CD4-positive, alpha-beta T cell treated with Interleukin-17A for 4 hours (primary cell): Measurements from ENCODE around the gene ABCD1.
A peak's percentile ranks its signal among the peaks of the same experiment; 100 is the strongest.
"Not testable (repeated sequence)": the region's sequence is repeated elsewhere in the genome, so short reads cannot be mapped to it uniquely, and the experiment has no call there.

Source experiments
- DNase-seq: peaks from one replicate; pipeline ENCODE4 v3.0.0-alpha.2; 2020; ENCODE audit warnings: mixed read lengths

Gene ABCD1

DNA sequence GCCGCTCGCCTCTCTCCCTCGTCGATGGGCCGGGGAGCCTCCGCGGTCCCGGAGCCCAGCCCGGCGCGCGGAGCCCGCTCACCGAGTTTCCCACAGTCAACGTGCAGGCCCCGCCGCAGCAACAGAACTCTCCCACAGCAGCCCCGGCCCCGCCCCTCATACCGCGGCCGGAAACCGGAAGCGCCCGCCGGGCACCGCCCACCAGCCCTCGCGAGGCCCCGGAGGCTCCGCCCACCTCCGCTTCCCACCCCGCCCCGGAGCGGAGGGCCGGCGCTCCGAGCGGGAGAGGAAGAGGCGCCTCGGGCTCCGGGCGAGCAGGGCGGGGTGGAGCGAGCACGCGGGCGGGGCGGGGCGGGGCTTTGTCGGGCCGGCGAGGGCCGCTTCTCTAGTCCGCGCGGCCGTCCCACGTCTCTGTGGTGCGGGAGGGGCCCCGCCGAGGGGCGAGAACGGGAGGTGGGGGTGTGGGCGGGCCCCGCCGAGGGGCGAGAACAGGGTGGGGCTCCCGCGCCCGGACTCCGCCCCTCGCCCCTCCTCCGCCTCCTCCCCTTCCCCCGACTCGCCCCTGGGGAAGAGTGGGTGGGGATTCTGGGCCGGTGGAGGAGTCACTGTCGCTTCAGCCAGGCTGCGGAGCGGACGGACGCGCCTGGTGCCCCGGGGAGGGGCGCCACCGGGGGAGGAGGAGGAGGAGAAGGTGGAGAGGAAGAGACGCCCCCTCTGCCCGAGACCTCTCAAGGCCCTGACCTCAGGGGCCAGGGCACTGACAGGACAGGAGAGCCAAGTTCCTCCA is at the start of gene ABCD1, which contains the start of gene BCAP31:
TSS of gene ABCD1 (plus strand) at position 605 of the 787 bp plus-strand sequence. CDS start 411 bp downstream, outside the sequence.
TSS of gene BCAP31 (minus strand) at position 136 of the 787 bp plus-strand sequence. CDS start 1,143 bp downstream, outside the sequence.
- DNase-seq = peak; percentile 92

DNA sequence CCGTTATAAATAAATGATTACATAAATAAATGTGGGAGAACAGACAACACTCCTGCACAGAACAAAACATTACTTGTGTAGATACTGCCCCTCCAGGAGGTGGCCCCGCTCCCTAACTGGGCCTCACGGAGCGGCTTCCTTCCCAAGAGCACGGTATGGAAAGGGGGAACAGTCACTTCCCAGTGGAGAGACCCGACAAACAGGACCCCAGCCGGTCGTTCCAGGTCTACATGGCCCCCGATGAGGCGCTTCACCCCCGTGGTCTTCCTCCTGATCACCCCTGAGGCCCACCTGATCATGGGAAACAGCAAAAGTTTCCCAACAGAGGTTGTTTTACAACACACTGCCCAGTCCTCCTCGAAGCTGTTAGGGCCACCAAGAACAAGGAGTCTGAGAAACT is 43.5 kb upstream of the ABCD1 start:
- DNase-seq = no peak

DNA sequence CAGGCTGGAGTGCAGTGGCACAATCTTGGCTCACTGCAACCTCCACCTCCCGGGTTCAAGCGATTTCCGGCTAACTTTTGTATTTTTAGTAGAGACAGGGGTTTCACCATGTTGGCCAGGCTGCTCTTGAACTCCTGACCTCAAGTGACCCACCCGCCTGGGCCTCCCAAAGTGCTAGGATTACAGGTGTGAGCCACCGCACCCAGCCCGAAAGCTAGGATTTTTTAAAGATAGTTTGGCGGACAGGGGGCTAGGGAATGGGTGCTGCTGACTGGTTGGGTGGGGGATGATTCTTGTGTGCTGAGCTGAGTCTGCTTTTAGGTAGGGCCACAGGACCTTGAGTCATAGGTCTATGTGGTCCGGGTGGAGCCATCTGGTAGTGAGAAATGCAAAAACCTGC is 41.2 kb upstream of the ABCD1 start:
- not testable (repeated sequence) for DNase-seq

DNA sequence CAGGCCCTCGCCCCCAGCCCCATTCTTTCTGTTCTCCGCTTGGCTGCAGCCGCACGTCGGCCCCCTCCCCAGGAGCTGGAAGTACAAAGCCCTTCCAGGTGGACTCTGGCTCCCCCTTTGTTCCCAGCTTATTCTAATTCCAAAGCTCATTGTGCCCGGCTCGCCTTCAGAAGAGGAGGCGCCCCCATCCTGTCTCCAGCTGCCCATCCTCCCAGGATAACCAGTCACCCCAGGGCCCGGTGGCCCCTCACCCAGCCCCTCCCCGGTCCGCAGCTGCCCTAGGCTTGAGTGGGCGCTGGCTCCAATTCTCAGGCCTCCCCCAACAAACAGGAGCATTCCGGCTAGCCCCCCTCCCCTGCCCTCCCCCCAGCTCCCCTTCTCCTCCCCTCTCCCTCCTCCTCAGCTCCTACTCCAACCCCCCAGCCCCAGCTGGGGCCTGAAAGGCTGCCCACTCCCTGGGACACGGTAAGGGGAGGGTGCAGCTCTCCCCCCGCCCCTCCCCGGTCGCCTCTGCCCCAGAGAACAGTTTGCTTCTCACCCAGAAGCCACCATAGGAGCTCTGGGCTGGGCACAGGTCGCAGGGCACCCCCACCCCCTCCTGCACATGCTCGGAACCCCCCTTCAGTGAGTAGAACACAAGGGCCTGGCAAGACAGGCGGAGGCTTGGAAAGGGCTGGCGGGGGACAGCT is 40.0 kb upstream of the ABCD1 start:
- DNase-seq = no peak

DNA sequence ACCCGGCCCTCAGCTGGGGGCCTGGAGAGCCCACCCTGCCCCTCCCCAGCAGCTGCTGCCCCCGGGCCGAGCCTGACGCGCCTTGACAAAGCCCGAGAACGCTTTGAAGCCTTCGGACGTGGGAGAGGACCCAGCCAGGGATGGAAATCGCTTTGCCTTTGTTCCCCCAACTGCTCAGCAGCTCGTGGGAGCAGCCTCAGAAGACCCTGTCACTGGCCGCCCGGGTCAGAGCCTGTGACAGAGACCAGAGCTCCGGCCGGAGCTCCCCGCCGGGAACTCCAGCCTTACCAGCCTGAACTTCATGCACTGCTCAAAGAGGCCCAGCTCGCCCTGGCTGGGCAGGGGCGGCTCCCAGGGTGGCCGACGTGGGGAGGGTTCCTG is 39.5 kb upstream of the ABCD1 start:
- no peak for DNase-seq

DNA sequence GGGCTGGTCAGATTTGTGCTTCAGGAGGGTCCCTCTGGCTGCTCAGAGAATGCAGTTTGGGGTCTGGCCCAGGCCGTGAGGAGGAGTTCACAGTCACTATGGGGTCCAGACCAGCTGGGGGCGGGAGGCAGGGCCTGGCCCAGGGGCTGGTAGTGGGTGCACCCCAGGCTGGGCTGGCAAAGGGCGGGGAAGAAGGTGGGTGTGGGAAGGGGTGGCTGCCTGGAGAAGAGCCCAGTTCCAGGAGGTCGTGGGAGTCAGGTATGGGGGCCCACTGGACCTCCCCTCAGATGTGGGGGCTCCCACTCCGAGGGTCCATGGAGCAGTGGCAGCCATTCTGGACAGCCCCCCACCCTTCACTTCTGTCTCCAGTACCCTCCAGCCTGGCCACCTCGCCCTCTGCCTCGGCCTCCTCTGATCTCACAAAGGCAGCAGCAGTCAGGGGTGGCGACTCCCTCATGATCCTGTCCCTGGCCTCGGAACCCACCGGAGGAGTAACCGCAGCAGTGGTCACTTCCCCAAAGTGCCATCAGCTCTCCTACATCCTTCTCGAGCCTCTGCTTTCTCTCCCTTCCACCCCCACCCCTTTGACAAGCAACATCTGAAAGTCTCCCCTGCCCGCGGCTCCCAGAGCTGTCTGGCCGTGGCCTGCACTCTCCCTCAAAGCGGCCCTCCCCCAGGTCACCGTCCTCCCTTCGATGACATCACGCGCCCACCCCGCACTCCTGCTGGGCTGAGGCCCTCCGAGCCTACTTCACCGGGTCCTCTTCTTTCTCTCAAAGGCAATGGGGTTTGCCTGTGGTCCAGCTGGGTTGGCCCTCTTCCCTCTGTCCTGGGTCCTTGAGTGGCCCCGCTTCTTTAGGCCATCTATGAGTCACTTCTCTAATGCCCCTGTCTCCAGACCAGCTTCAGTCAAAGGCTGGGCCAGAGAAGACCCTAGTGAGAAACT is 38.6 kb upstream of the ABCD1 start:
- no peak for DNase-seq

DNA sequence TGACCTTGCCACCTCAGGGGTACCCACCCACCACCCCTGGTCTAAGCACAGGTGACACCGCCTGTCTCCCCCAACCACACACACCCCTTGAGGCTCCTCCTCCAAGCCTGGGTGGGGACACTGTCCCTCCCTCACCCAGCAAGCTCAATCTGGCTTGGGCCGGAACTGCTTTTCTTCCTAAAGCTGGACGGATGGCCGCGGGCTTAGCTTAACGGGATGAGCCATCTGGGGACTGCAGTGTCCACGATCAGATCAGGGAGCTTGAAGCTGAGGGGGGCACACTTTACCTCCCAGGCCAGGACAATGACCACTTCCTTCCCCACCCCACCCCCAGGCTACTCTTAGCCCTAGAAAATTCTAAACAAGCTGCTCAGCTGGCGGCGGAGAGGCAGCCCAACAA is 37.9 kb upstream of the ABCD1 start:
- no peak for DNase-seq

DNA sequence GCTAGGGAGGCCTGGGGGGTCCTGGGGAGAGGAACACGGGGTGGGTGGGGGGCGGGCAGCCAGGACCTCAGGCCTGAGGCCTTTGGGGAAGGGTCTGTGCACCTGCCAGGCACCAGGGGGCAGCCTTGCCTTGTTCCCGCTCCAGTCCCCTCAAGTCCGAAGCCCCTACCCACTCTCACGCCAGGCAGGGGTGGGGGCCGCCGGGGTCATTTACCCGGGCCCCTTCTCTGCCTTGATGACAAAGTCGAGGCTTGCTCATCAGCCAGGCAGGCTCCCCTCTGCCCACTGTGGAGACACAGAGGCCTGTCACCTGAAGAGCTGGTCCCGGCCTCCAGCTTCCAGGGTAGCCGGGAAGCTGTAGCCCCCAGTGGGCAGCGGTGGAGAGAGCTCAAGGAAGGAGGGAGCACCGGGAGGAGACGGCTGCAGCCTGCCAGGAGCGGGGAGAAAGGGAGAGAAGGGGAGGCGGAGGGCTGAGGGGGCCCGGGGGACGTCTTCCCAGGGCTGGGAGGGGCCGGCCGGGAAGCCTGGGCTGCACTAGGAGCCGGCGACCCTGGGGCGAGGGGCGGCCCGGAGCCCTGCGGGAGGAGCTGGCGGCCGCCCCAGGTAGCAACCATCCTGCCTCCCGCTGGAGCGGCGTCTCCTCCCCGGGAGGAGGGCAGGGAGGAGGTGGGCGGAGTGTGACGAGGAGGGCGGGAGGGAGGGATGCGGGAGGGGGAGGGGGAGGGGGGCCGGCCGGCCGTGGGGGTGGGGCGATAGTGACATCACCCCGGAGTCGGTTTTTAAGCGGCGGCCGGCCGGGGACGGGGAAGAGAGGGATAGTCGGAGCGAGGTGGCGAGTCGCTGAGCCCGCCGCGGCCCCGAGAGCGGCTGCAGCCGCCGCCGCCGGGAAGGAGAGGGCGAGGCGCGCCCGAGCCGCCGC is 37.3 kb upstream of the ABCD1 start, which contains the start of gene SLC6A8:
TSS of gene SLC6A8 (plus strand) at position 806 of the 919 bp plus-strand sequence. CDS start 649 bp downstream, outside the sequence.
- peak; percentile 73 for DNase-seq

DNA sequence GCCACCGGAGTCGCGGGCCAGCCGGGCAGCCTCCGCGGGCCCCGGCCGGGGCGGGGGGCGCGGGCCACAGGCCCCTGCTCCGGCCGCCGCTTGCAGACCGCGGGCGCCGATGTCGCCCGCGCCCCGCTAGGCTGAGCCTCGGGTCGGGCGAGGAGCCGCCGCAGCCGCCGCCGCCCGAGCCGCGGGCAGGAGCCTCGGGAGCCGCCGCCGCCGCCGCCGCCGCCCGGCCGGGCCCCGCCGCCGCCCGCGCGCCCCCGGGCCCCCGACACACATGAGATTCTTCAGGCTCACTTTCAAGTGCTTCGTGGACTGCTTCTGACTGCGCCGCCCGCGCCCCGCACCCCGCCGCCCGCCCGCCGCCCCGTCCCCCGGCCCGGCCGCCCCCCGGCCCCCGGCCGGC is 36.6 kb upstream of the ABCD1 start:
- DNase-seq = no peak

DNA sequence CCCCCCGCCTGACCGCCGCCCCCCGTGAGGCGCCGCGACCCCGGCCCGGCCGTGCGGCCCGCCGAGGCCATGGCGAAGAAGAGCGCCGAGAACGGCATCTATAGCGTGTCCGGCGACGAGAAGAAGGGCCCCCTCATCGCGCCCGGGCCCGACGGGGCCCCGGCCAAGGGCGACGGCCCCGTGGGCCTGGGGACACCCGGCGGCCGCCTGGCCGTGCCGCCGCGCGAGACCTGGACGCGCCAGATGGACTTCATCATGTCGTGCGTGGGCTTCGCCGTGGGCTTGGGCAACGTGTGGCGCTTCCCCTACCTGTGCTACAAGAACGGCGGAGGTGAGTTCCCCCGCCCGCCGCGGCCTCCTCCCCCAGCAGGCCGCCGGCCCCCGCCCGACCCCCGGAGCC is 36.1 kb upstream of the ABCD1 start:
- DNase-seq = peak; percentile 20

DNA sequence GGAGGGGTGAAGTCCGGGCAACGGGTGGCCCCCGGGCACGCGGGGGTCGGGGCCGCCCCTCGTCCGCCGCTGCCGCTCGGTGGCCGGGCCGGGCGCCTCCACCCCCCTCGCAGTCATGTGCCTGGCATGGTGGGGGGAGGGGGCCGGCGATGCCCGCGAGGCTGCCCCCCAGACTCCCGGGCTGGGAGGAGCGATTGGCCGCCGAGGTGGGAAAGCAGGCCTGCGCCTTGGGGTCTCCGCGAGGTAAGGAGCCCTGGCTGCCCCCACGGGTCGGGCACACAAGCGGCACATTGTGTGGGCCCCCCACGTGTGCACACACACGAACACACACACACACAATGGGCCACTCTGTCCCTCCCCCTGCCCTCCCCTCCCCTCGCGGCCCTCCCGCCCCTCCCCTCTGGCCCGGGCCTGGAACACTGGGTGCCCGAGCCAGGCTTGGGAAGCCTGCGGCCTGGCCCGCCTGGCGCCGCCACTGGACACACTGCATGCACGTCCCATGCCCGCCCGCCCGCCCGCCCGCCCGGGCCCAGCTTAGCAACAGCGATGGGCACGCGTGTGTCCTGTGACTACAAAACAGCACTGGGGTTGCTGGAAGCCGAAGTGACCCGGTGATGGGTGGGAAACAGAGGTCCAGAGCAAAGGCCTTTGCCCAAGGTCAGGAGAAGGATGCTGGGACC is 35.6 kb upstream of the ABCD1 start:
- no peak for DNase-seq

DNA sequence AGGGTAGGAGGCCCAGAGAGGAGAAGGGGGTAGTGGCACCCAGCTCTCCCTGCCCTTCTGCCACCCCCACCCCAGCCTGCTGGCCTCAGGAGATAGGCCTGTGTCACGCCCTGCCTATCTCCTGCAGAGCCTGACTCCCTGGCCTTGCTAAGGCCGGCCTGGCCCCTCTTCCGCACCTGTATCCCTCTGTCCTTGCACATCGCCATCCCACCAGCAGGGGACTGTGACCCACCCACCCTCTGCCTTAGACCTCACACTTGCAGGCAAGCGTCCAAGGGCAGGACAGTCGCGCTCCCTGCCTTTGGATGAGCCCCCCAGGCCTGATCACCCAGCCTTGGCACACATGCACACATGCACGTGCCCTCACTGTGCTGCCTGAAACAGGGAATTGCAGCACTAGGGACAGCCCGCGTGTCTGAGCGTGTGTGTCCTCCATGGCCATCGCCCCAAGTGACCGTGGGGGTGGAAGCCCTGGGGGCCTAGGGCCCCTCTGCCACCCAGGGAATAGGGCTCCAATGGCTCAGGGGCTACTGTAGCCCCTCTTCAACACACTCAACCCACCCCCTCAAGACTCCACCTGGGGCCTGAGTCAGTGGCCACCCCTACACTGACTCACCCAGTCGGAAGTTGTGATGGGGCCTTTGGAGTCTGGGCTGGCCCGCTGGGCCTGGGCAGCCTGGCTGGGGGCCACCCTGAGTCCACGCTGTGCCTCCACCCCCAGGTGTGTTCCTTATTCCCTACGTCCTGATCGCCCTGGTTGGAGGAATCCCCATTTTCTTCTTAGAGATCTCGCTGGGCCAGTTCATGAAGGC is 34.8 kb upstream of the ABCD1 start:
- DNase-seq = no peak

DNA sequence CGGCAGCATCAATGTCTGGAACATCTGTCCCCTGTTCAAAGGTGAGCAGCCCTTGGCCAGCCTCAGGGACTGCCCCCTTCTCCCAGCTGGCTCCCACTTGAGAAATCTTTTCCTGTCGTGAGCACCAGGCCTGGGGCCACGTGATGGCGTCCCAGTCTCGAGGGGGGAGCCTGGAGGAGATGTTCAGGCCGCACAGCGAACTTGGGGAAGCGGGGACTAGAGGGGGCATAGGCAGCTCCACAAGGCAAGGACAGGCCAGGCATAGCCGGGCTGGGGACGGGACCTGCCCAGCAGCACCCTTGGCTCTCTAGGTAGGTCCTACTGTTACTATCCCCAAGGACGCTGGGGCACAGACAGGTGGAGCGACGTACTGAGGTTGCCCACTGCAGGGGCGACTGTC is 34.2 kb upstream of the ABCD1 start:
- no peak for DNase-seq

DNA sequence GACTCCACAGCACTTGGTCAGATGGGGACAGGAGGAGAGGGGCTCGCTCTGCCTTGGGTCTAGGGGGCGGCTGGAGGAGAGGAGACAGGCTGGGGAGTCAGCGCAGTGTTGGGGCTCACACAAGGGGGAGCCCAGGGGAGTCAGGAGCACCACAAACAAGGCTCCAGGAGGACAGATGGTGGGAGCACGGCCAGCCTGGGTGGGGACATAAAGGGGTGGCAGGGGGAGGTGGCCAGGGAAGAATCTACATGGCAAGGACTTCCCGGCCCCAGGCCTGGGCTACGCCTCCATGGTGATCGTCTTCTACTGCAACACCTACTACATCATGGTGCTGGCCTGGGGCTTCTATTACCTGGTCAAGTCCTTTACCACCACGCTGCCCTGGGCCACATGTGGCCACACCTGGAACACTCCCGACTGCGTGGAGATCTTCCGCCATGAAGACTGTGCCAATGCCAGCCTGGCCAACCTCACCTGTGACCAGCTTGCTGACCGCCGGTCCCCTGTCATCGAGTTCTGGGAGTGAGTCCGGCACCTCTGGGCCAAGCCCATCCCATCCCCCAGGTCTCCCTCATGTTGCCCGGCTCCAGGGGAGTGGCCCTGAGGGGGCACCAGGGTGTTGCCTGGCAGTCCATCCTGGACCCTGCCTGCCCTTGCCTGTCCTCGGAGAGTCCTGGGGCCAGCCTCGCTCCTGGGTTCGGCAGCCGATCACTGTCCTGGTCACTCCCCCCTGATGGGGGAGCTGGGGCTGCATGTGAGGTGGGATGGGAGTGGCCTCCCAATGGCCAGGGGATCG is 33.4 kb upstream of the ABCD1 start:
- not testable (repeated sequence) for DNase-seq

DNA sequence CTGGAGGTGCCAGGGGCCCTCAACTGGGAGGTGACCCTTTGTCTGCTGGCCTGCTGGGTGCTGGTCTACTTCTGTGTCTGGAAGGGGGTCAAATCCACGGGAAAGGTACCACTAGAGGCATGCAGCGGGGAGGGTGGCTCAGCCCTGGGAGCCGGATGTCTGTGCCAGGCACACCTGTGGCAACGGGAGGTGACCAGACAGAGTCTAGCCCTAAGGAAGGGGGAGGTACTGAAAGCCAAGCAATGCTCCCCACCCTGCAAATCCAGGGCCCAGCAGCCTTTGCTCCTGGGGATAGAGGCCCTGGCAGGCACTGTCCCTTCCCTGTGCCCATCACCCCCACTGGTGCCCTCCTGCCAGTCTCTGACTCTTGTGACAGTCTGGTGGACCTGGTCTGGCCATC is 32.7 kb upstream of the ABCD1 start:
- DNase-seq = no peak

DNA sequence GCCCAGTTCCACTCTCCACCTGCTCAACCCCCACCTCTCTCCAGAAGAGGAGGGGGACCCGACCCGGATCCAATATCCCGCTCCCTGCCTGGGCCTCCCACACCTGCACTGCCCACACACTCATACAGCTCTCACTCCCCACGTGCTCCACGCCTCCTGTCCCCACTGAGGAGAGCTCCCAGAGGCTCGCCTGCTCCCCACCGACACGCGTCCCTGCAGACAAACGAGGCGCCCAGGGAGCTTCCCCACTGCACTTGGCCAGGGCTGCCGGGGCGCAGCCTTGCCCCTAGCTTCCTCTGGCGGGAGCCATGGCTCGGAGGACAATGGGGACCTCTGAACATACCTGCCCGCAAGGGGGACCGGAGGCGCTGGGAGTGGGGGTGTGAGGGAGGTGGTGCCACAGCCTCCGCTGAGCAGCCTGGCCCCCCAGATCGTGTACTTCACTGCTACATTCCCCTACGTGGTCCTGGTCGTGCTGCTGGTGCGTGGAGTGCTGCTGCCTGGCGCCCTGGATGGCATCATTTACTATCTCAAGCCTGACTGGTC is 32.0 kb upstream of the ABCD1 start:
- no peak for DNase-seq

DNA sequence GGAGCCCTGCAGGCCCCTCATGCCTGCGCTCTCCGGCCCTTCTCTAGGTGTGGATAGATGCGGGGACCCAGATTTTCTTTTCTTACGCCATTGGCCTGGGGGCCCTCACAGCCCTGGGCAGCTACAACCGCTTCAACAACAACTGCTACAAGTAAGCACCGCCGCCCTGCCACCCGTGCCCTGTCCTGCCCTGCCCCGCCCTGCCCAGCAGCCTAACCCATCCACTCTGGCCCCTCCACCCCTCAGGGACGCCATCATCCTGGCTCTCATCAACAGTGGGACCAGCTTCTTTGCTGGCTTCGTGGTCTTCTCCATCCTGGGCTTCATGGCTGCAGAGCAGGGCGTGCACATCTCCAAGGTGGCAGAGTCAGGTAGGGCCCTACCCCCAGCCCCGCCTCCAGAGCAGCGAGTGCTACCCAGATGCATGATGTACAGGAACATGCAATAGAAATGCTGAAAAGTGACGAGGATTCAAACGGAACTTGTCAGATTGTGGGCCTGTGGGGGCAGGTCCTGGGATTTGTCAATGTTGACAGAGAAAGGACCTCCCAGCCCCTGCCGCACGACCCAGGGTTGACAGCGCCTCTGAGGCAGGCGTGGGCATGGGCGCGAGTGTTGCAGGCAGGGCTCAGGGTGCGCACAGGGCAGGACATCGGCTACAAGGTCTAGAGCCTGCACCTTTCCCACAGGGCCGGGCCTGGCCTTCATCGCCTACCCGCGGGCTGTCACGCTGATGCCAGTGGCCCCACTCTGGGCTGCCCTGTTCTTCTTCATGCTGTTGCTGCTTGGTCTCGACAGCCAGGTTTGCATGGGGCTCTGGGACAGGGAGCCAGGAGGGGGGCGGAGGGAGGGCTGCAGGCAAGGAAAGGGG is 31.2 kb upstream of the ABCD1 start:
- DNase-seq = no peak

DNA sequence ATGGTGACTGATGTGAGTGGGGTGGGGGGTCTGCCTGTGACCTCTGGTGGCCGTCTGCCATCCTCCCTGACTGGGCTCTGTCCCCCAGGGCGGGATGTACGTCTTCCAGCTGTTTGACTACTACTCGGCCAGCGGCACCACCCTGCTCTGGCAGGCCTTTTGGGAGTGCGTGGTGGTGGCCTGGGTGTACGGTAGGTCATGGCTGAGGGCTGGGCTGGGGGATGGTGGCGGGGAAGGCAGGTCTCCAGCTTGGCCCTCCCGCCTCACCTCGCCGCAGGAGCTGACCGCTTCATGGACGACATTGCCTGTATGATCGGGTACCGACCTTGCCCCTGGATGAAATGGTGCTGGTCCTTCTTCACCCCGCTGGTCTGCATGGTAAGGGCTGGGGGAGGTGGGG is 30.4 kb upstream of the ABCD1 start:
- DNase-seq = not testable (repeated sequence)
